SW480 (cell line): ENCODE data around the gene ANKLE2.
"Not testable (repeated sequence)": the region's sequence is repeated elsewhere in the genome, so short reads cannot be mapped to it uniquely, and the experiment has no call there.

Source experiments
- DNase-seq: peaks from one replicate; pipeline ENCODE4 v3.0.0-alpha.2; 2016; ENCODE audit warnings: low spot score

Gene ANKLE2

GRCh38 chr12:132776816-132777568, 15.4 kb upstream of the ANKLE2 start:
- DNase-seq: no peak

- not testable (repeated sequence) for DNase-seq
Observed at GRCh38 chr12:132776230-132776625, 14.6 kb upstream of the ANKLE2 start.

GRCh38 chr12:132775502-132776229, 14.0 kb upstream of the ANKLE2 start:
- no peak for DNase-seq

GRCh38 chr12:132774646-132775275, 13.1 kb upstream of the ANKLE2 start:
- DNase-seq: no peak

GRCh38 chr12:132774159-132774558, 12.5 kb upstream of the ANKLE2 start:
- no peak for DNase-seq

GRCh38 chr12:132773077-132773955, 11.7 kb upstream of the ANKLE2 start:
- DNase-seq: no peak

- no peak for DNase-seq
Observed at GRCh38 chr12:132772606-132773005, 11.0 kb upstream of the ANKLE2 start.

- no peak for DNase-seq
Observed at GRCh38 chr12:132771126-132771838, 9.7 kb upstream of the ANKLE2 start.

- DNase-seq: no peak
Observed at GRCh38 chr12:132766380-132767085, 4.9 kb upstream of the ANKLE2 start.

GRCh38 chr12:132765361-132765760, 3.7 kb upstream of the ANKLE2 start:
- no peak for DNase-seq

GRCh38 chr12:132764231-132764630, 2.6 kb upstream of the ANKLE2 start:
- no peak for DNase-seq

- peak; percentile 85 for DNase-seq
Observed at GRCh38 chr12:132761921-132762583, 420 bp upstream of the ANKLE2 start.

- no peak for DNase-seq
Observed at GRCh38 chr12:132759359-132759758, 2.3 kb downstream of the ANKLE2 start.

GRCh38 chr12:132758825-132759224, 2.8 kb downstream of the ANKLE2 start:
- not testable (repeated sequence) for DNase-seq

GRCh38 chr12:132754160-132754932, 7.3 kb downstream of the ANKLE2 start:
- no peak for DNase-seq

GRCh38 chr12:132753670-132754069, 8.0 kb downstream of the ANKLE2 start:
- DNase-seq: not testable (repeated sequence)

GRCh38 chr12:132748319-132748718, 13.3 kb downstream of the ANKLE2 start:
- DNase-seq: no peak

GRCh38 chr12:132747896-132748295, 13.7 kb downstream of the ANKLE2 start:
- no peak for DNase-seq

GRCh38 chr12:132747395-132747794, 14.2 kb downstream of the ANKLE2 start:
- DNase-seq: no peak
